Smooth muscle cell (in vitro differentiated cells): ENCODE data around the gene IQSEC3. TPM values are rescaled to one million over a fixed set of nuclear protein-coding genes. Genes with fewer than 3 reads are reported as not detected.

Experiments used
- DNase-seq: peaks from one replicate; lab custom pipeline; 2025; ENCODE audit not compliant: unreplicated experiment; lab: John Stamatoyannopoulos, UW
- H2AFZ ChIP-seq: fragments of 200-600 bp; sonication (generic); 2 replicates; pipeline ENCODE4 v1.6.0; 2016; ENCODE audit warnings: antibody characterized with exemption, low read depth, mild to moderate bottlenecking
- H3F3A ChIP-seq: fragments of 200-600 bp; sonication (generic); 2 replicates; pipeline ENCODE4 v1.6.0; 2017; ENCODE audit warnings: antibody characterized with exemption, low read depth
- H3K27ac ChIP-seq: fragments of 200-600 bp; sonication (generic); 2 replicates; pipeline ENCODE4 v1.5.1; 2016; ENCODE audit warnings: low read depth, mild to moderate bottlenecking
- H3K27me3 ChIP-seq: fragments of 200-600 bp; sonication (generic); 2 replicates; pipeline ENCODE4 v1.6.1; 2016; ENCODE audit warnings: low read depth, mild to moderate bottlenecking
- H3K36me3 ChIP-seq: fragments of 200-600 bp; sonication (generic); 2 replicates; pipeline ENCODE4 v1.5.1; 2016; ENCODE audit warnings: low read depth
- H3K4me1 ChIP-seq: fragments of 200-600 bp; sonication (generic); 2 replicates; pipeline ENCODE4 v1.5.1; 2016; ENCODE audit warnings: low read depth
- H3K4me2 ChIP-seq: fragments of 200-600 bp; sonication (generic); 2 replicates; pipeline ENCODE4 v1.6.0; 2016; ENCODE audit warnings: mild to moderate bottlenecking
- H3K4me3 ChIP-seq: fragments of 200-600 bp; sonication (generic); 2 replicates; pipeline ENCODE4 v1.5.1; 2016; ENCODE audit warnings: mild to moderate bottlenecking
- H3K79me2 ChIP-seq: fragments of 200-600 bp; sonication (generic); 2 replicates; pipeline ENCODE4 v1.6.0; 2016; ENCODE audit warnings: low read depth, mild to moderate bottlenecking
- H3K9ac ChIP-seq: fragments of 200-600 bp; sonication (generic); 2 replicates; pipeline ENCODE4 v1.6.0; 2016; ENCODE audit warnings: low read depth
- H3K9me3 ChIP-seq: fragments of 200-600 bp; sonication (generic); replicated peaks from 2 replicates; pipeline ENCODE4 v1.5.1; 2016; ENCODE audit warnings: low read depth
- H4K20me1 ChIP-seq: fragments of 200-600 bp; sonication (generic); 2 replicates; pipeline ENCODE4 v1.6.0; 2016; ENCODE audit warnings: low read depth
- CTCF ChIP-seq: fragments of 200-600 bp; sonication (generic); IDR thresholded peaks from 2 replicates; pipeline ENCODE4 v1.5.1; 2017; ENCODE audit warnings: borderline replicate concordance, mild to moderate bottlenecking, antibody characterized with exemption; ENCODE audit not compliant: insufficient read depth, poor library complexity, severe bottlenecking
- WGBS: methylation state at CpG from one replicate; pipeline ENCODE4 v1.1.7; 2016; ENCODE audit warnings: low lambda C conversion rate; 5-methylcytosine and 5-hydroxymethylcytosine counted together
- polyA plus RNA-seq: library from polyadenylated mRNA; unstranded; fragments of >200 nt; fragmentation: Nextera tagmentation; extraction: Ambion mirVana; gene quantifications from 2 replicates; pipeline ENCODE4 v1.2.1, GENCODE V29; 2016
- total RNA-seq: library from RNA; depleted of rRNA; stranded (reverse); fragments of >200 nt; gene quantifications from 2 replicates; pipeline ENCODE4 v1.2.3, GENCODE V29; 2014

IQSEC3 gene
- total and polyA plus RNA-seq, 2 experiments from 2014 or later: 0.72 to 2.4 TPM

GRCh38 chr12:206746-207440 is 140.3 kb downstream of the IQSEC3 start:
- Histone ChIP-seq H3K27me3 (peaks cover 17% of the 10 kb centered on the region), H2AFZ (no peak overlapping the region), H3F3A (no peaks in the 10 kb centered on the region), H4K20me1 (no peaks in the 10 kb centered on the region), H3K79me2 (no peaks in the 10 kb centered on the region), H3K36me3 (no peaks in the 10 kb centered on the region), H3K4me1 (peaks cover 6% of the 10 kb centered on the region), H3K27ac (no peak overlapping the region), H3K9ac (no peak overlapping the region), H3K4me2 (no peak overlapping the region), H3K4me3 (no peak overlapping the region), H3K9me3 (no peaks in the 10 kb centered on the region)
- 92% methylated on average over 21 of the region's 21 CpGs for WGBS
- TF ChIP-seq CTCF: no peak
- DNase-seq: no peak

- no peaks in the 10 kb centered on the region for H3K36me3 ChIP-seq
- no peaks in the 10 kb centered on the region for H4K20me1 ChIP-seq
- H3K27me3 ChIP-seq: peaks cover 21% of the 10 kb centered on the region
- H3K9ac ChIP-seq: no peak overlapping the region
- no peak for DNase-seq
- no peak overlapping the region for H2AFZ ChIP-seq
- no peak overlapping the region for H3K27ac ChIP-seq
- H3F3A ChIP-seq: no peaks in the 10 kb centered on the region
- peaks cover 6% of the 10 kb centered on the region for H3K4me1 ChIP-seq
- H3K79me2 ChIP-seq: no peaks in the 10 kb centered on the region
- WGBS: 90% methylated on average over 10 of the region's 10 CpGs
- H3K9me3 ChIP-seq: no peaks in the 10 kb centered on the region
- H3K4me2 ChIP-seq: no peak overlapping the region
- no peak for TF ChIP-seq CTCF
- H3K4me3 ChIP-seq: no peak overlapping the region
Measured at GRCh38 chr12:207804-208203, 141.2 kb downstream of the IQSEC3 start.

GRCh38 chr12:208813-209212 is 142.2 kb downstream of the IQSEC3 start:
- TF ChIP-seq CTCF: no peak
- peaks cover 6% of the 10 kb centered on the region for H3K4me1 ChIP-seq
- no peak overlapping the region for H3K9ac ChIP-seq
- H3K4me3 ChIP-seq: no peak overlapping the region
- no peak for DNase-seq
- H3K79me2 ChIP-seq: no peaks in the 10 kb centered on the region
- no peaks in the 10 kb centered on the region for H3K9me3 ChIP-seq
- H3K27ac ChIP-seq: no peak overlapping the region
- WGBS: 86% methylated on average over 4 of the region's 4 CpGs
- H3F3A ChIP-seq: no peaks in the 10 kb centered on the region
- H2AFZ ChIP-seq: no peak overlapping the region
- peaks cover 21% of the 10 kb centered on the region for H3K27me3 ChIP-seq
- no peak overlapping the region for H3K4me2 ChIP-seq
- H3K36me3 ChIP-seq: no peaks in the 10 kb centered on the region
- H4K20me1 ChIP-seq: no peaks in the 10 kb centered on the region

GRCh38 chr12:209246-209645 is 142.7 kb downstream of the IQSEC3 start:
- Histone ChIP-seq H4K20me1 (no peaks in the 10 kb centered on the region), H3K79me2 (no peaks in the 10 kb centered on the region), H3K4me2 (no peak overlapping the region), H3K4me3 (no peak overlapping the region), H3K27me3 (peaks cover 21% of the 10 kb centered on the region), H3K4me1 (peaks cover 6% of the 10 kb centered on the region), H3K36me3 (no peaks in the 10 kb centered on the region), H3K9me3 (no peaks in the 10 kb centered on the region), H3K27ac (no peak overlapping the region), H3F3A (no peaks in the 10 kb centered on the region), H2AFZ (no peak overlapping the region), H3K9ac (no peak overlapping the region)
- no peak for DNase-seq
- no peak for TF ChIP-seq CTCF
- WGBS: 87% methylated on average over 15 of the region's 15 CpGs
